Lower leg skin (tissue), 3 donors: ENCODE measurements around the gene YPEL3.

ENCODE experiments used
- POLR2A ChIP-seq, 2 donors: fragments of 450-650 bp; IDR thresholded peaks; one replicate each; pipeline ENCODE4 v1.6.1; 2016 to 2017; ENCODE audit warnings: antibody characterized with exemption in 2 of 2, mild to moderate bottlenecking in 1 of 2, moderate library complexity in 1 of 2
- TF ChIP-seq, protein P1 (sequence below), 3 donors: fragments of 450-650 bp; IDR thresholded peaks; one replicate each; pipeline ENCODE4 v1.5.1; 2016; ENCODE audit warnings: antibody characterized with exemption in 3 of 3, mild to moderate bottlenecking in 3 of 3, moderate library complexity in 2 of 3

DNA sequence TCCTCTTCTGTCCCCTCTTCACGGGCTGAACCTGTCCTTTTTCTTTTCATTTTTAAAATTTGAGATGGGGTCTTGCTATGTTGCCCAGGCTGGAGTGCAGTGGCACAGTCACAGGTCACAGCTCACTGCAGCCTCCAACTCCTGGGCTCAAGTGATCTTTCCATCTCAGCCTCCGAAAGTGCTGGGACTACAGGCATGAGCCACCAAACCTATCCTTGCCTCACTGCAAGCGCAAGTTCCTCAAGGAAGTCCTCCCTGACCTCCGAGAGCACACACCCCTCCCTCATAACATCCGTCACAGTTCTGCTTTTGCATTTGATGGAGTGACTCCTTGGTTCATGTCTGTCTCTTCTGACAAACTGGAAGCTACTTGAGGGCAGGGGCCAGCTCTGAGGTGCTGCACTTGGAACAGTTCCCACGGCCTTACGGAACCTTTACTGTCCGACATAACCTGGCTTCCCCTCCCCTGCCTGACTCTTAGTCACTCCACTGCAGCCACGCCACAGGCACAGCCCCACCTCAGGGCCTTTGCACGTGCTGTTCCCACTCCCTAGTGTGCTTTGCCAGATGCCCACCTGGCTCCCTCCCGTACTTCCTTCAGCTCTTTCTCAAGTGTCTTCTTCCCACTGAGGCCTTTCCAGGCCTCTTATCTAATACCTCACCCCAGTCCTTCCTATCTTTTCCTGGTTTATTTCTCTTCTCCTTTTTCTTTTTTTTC is 8.7 kb downstream of the YPEL3 start:
- TF ChIP-seq, protein P1, sequence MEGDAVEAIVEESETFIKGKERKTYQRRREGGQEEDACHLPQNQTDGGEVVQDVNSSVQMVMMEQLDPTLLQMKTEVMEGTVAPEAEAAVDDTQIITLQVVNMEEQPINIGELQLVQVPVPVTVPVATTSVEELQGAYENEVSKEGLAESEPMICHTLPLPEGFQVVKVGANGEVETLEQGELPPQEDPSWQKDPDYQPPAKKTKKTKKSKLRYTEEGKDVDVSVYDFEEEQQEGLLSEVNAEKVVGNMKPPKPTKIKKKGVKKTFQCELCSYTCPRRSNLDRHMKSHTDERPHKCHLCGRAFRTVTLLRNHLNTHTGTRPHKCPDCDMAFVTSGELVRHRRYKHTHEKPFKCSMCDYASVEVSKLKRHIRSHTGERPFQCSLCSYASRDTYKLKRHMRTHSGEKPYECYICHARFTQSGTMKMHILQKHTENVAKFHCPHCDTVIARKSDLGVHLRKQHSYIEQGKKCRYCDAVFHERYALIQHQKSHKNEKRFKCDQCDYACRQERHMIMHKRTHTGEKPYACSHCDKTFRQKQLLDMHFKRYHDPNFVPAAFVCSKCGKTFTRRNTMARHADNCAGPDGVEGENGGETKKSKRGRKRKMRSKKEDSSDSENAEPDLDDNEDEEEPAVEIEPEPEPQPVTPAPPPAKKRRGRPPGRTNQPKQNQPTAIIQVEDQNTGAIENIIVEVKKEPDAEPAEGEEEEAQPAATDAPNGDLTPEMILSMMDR (IDR thresholded peaks at IDR 0.05), result no peak
- TF ChIP-seq POLR2A (IDR thresholded peaks at IDR 0.05), result no peak
